Stimulated activated CD4-positive, alpha-beta T cell treated with anti-CD3 and anti-CD28 coated beads, TNF-alpha, amount 100 ng/mL, for 4 hours (primary cell): ENCODE measurements around the gene DCXR.

Source experiments
- DNase-seq, 3 experiments: peaks; one replicate each; pipeline ENCODE4 v3.0.0-alpha.2; 2020; ENCODE audit warnings: low read depth in 3 of 3

Gene DCXR

DNA sequence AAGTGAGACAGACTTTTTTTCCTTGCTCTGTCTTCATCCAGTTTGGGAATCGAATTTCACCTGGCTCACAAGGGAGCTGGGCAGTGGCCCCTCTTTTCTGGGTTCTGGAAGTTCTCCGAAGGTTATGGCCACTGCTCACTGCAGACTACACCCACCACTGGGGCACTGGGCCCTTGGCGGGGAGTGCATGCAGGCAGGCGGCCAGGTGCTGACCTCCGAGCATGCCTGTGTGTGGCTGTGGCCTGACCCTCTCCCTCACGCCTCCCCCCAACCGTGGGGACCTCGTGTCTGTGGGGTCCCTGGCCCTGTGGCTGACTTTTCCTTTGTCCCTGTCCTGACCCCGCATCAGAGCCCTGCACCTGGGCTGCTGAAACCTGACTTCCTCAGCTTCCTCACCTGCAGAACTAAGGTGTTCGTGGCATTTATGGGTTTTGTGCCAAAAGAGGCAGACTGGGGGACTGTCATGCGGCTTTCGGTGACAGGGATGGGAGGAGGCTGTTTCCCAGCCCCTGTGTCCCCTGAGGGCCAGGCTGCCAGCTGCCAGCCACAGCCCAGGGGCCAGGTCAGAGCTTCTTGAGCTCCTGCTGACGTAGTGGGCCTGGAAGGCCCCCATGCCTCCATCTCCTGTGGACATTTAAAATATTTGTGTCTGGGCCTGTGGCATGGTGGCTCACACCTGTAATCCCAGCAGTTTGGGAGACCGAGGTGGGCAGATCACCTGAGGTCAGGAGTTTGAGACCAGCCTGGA, 38.6 kb downstream of the DCXR start:
- no peak for DNase-seq

DNA sequence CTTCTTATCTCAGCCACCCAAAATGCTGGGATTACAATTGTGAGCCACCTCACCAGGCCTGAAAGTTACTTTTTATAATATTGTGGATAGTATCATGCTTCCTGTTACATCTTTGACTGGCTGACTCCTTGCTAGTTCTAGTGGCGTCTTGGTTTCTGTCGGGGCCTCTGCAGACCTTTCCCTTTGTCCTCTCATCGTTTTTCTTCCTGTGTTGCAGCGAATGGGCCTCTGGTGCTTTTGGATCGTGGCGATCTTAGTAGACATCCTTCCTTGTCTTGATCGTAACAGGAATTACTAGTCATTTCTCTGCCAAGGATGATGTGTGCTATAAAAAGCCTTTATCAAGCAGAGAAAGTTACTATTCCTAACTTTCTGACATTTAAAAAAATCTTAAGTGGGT, 39.3 kb downstream of the DCXR start:
- no peak for DNase-seq

DNA sequence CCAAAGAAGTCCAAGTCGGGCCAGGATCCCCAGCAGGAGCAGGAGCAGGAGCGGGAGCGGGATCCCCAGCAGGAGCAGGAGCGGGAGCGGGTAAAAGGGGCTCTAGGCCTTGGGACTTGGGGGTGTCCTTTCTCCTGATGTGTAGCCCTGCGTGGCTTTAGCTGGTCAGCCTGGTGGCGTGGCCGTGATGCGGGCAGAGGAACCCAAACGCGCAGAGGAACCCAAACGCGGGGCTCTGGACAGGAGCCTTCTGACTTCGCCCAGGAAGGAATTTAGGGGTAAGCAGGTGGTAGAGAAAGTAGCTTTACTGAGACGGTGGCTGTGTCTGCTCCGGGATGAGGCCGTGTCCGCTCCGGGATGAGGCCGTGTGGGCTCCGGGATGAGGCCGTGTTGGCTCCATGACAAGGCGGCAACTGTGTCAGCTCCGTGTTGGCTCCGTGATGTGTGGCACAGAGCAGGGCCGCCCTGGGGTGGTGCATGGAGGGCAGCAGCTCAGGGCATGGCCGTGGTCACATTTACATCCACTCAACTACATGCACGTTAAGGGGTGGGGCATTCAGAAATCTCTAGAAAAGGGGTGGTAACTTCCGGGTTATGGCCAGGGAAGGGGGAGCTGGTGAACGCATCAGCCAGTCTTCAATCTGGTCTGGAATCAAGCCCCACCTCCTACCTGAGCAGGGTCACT, 40.6 kb downstream of the DCXR start:
- DNase-seq = no peak

DNA sequence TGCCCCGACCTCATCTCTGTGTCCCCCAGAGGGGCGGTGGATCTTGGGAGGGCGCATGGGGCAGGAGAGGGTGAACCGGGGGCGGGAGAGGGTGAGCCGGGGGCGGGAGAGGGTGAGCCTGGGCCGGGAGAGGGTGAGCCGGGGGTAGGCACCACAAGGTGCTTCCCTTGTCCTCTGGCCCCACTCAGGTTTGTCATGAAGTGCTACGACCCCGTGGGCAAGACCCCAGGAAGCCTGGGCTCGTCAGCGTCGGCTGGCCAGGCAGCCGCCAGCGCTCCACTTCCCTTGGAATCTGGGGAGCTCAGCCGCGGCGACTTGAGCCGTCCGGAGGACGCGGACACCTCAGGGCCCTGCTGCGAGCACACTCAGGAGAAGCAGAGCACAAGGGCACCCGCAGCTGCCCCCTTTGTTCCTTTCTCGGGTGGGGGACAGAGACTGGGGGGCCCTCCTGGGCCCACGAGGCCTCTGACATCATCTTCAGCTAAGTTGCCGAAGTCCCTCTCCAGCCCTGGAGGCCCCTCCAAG, 41.2 kb downstream of the DCXR start:
- DNase-seq = no peak

DNA sequence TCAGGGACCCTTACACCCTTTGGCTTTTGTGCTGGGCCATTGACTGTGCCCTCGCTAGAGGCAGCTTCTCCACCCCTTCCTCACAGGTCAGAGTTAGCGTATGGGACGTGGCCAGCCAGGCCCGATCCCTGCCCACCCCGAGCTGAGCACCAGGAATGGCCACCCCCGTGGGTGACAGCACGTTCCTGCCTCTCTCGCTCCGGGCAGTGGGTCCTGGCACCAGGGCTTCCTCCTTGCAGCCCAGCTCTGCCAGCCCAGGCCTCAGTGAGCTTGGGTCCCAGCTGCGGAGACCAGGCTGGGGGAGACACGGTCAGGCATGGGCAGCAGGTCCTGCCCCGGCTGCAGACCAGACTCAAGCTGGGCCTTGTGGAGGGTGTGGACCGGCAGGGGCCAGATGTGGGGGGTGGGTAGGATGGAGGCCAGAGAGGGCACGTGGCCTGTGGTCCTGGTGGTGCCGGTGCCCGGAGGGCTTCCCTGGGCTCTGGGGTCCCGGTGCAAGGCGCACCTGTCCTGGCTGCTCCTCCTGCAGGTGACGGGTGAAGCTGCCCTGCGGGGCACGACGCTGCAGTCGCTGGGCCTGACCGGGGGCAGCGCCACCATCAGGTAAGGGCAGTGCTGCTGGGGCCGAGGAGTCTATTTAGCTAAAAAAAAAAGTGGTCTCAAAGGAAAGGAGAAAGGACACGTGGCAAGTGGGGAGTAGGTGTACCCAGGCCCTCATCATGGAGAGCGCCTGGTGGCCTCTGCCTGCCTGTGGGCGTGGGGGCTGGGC, 41.9 kb downstream of the DCXR start:
- no peak for DNase-seq

DNA sequence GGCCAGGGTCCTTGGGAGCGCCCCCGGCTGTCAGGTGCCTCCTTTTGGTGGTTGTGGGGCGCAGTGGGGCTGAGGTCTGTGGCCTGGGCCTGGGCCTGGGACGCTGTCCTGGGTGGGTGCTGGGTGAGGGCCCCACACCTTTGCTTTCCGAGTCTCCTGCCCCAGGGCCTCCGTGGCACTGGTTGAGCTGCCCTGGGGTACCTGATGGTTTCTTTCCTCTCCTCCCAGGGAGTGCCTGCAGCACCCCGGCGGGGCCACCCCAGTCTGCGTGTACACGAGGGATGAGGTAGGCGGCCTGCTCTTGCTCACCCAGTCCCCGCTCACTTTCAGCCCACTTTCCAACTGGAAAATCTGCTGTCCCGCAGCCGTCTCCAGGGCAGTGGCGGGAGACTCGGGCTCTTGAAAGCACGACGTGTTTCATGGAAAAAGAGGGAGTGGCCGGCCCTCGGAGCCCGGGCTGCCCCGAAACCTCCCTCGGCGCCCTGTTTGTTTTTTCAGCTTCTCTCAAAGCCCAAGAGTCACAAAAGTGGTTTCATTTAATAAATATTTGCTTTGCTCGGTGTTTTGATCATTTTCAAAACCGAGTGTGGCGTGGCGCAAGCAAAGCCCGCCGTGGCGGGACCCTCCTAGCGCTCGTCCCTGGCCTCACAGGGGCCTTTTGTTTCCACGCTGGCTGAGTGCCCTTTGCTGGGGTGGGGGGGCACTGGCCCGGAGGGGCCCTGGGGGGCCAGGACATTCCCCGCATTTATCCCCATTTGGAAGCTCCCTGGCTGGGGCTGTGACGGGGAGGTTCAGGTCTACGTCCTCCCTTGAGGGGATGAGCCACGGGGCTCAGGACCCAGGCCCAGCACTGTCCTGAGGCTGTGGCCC, 42.7 kb downstream of the DCXR start:
- no peak for DNase-seq

DNA sequence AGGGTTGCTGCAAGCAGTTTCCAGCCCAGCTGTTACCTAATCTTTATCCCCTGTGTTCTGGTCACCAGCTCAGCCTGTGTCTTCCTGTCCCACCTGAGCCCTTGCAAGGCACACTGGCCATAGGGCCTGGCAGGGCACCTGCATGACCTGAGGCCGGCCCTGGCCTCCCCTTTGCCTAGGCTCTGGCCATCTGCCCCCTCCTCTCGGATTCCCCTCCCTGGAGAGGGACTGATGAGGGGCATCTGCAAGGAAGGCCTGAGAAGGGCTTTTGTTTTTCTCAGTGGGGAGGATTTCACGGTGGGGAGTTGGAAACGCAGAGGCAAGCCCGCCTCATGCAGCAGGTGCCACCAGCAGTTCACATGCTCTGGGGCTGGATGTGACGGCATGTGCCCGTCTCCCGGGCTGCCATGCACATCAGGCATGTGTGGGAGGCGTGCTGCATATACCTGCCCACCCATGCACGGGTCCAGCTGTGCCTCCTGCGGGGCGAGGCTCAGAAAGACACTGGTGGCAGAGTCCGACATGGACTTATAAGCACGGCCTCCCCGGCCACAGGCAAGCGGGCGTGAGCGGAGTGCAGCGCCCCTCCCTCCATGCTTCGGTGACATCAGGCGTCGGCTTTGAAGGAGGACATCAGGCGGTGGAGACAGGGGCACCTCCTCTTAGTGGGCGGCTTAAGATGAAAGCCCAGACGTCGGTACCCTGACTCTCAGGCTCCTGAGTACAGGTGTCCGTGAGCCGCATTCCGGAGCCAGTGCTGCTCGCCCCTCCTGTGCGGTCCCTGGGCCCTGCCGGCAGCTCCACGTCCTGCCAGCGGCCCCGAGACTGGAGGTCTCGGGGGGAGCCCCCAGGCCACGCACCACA, 43.5 kb downstream of the DCXR start:
- no peak for DNase-seq

DNA sequence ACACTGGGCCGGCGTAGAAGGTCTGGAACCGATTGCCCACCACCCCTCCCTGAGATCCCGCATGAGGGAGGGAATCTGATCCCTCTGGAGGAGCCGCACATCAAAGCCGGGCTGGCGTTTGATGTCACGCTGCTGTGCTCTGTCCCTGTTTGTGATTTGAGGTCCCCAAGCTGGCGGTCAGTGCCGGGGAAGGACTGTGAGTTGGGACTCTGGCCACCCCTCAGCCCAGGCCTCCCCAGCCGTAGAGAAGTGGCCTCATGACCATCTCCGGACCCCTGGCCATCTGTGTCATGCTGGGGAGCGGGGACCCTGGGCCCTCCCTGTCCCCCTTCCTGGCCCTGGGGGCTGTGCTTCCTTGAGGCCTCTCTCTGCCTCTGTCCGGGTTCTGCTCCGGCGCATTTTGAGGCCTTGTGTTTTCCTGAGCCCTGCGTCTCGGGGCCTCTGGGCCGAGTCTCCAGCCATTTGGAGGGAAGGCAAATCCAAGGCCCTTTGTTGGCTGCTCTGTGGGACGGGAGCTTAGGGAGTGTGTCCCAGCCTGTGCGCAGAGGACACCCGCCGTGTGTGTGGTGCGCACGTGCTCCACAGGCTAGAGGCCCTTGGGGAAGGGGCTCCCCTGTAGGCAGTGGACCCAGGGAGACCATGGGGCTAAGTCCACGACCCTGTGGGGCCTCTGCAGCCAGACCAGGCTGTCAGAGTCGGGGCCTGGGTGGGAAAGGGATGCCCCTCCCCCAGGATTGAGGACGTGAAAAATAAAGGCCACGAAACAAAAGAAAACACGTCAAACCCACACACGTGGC, 45.0 kb downstream of the DCXR start:
- no peak for DNase-seq

DNA sequence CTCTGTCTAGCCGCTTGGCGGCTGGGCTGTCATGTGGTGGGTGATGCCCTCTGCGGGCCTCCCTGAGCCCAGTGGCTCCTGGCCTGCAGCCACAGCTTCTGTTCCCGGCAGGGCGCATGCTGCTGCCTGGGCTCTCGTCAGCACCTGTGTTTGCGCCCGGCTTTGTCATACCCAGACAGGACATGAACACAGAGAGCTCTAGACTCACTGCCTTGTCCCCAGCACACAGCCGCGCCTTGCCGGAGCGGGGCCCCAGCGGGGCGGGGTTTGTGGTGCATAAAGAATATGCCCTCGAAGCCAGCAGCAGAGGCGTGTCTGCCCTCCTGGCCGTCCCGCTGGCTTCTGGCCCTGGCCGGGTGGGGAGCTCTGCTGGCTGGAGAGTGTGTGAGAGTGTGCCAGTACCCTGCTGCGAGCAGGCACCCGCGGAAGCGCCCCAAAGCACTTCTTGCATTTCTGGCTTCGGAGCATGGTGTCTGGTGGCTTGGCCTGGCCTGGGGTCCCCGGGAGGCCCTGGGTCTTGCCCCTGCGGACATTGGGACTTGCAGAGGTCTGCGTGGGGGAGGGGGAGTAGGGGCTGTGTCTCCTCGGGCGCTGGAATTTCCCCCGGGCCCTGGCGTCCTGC, 45.7 kb downstream of the DCXR start:
- DNase-seq = no peak

DNA sequence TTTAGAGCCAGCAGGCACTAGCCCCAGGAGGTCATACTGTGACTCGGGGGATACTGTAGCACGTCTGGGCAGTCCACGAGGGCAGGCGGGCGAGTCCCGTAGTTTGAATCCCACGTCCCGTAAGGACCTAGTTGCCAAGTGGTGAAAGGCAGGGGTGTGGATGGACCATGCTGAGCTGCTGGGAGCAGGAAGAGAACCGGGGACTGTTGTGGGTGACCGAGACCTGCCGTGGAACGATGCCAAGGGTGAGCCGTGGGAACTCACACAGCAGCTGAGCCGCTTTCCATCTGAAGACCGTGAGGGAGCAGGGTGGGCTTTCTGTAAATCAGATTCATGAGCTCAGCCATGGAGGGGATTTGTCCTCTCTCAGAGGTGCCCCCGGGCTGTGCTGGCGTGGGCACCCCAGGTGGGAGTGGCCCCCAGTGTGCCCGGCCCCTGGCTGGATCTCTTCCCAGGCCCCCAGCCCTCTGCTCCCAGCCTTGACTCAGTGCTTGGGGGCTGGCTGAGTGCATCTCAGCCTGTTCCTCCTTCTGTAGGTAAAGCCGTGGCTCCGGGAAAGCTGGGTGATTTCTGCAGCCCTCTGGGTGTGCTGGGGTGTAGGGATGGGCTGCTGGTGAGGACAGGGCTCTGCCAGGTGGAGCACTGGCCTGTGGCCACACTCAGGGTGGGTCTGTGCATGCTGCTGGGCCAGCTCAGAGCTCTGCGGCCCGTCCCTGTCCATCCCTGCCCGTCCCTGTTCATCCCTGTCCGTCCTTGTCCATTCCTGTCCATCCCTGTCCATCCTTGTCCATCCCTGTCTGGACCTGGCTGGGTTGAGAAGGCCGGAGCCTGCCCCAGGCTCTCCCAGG, 46.4 kb downstream of the DCXR start:
- no peak for DNase-seq

DNA sequence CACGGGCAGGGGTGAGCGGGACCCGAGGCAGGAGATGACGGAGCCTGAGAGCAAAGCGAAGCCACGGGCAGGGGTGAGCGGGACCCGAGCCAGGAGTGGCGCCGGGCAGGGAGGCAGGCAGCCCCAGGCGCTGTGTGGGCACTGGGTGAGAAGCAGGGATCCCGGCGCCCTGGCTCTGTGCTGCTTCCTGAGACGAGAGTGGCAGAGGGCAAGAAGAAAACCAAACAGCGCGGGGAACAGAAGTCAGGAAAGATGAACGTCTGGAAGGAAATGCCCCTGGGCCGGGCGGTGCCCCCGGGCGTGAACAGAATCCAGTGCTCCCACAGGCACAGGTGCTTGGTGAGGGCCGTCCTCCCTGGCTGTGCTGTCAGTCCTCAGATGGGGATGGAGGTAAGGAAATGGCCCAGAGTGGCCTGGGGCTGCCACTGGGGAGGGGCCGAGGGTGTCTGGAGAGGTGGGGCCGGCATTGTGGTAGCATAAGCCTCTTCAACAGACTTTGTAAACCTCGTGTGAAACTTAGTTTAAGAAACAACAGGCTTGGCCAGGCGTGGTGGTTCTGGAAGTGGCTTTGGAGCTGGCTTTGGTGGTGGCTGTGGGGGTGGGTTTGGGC, 50.2 kb downstream of the DCXR start:
- DNase-seq = no peak

DNA sequence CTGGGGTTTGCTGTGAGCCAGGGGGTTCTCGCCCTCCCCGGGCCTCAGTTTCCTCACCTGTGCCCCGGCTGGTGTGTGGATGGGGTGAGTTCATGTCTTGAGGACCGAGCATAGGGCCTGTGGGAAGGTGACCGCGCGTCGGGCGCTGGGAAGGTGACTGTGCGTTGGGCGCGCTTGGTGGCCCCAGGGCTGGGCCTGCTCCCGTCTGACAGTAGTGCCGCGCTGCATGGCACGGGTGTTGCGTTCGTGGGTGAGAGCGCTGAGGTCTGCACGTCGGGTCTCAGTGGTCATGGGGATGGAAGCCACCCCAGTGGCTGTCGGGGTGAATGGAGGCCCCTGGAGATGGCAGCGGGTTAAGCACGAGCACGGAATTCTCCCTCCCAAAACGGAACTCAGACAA, 50.9 kb downstream of the DCXR start:
- DNase-seq = no peak
